ENCODE measurements around the gene ENTPD6.

DNA sequence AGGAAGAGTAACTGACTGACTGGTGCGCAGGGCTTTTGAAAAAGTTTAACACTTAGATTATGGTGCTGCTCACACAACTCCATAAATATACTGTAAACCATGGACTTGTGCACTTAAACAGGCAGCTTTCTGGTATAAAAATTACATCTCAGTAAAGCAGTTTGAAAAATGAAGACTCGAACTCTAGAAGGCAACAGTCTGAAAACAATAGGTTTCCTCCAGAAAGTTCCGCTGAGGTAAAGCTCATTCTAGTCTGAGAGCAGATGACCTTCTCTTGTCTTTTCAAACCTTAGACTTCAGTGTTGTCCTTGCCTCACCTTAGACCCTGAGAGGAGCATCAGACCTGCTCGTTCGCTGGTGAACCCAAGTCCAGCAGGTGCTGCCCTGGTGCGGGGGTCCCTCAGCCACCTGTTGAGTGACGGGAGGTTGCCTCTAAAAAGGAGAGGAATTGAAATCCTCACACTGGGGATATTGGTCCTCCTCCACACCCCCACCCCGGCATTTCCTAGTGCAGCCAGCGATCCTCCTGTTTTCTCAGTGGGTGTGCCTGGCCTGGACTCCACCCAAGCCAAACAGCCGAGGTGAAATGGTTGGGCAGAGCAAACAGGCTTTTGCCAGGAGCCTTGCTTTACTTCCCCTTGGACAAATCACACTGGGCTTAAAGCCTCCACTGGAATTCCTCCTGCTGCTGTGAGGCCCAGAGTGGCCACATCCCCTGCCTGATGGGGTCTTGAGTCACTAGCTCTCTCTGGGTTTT lies 37.7 kb downstream of the ENTPD6 start:
- TF ChIP-seq, protein P1, sequence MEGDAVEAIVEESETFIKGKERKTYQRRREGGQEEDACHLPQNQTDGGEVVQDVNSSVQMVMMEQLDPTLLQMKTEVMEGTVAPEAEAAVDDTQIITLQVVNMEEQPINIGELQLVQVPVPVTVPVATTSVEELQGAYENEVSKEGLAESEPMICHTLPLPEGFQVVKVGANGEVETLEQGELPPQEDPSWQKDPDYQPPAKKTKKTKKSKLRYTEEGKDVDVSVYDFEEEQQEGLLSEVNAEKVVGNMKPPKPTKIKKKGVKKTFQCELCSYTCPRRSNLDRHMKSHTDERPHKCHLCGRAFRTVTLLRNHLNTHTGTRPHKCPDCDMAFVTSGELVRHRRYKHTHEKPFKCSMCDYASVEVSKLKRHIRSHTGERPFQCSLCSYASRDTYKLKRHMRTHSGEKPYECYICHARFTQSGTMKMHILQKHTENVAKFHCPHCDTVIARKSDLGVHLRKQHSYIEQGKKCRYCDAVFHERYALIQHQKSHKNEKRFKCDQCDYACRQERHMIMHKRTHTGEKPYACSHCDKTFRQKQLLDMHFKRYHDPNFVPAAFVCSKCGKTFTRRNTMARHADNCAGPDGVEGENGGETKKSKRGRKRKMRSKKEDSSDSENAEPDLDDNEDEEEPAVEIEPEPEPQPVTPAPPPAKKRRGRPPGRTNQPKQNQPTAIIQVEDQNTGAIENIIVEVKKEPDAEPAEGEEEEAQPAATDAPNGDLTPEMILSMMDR (IDR thresholded peaks at IDR 0.05), result no peak
- TF ChIP-seq POLR2AphosphoS5 (IDR thresholded peaks at IDR 0.05), result peak in 1 of 3 donors; percentile 9
- no peak for TF ChIP-seq POLR2A (IDR thresholded peaks at IDR 0.05)
